ENCODE measurements around the gene OLIG1. TPM values are rescaled to one million over a fixed set of nuclear protein-coding genes. Genes with fewer than 3 reads are reported as not detected.
A peak's percentile ranks its signal among the peaks of the same experiment; 100 is the strongest.

OLIG1 gene
- total and polyA plus RNA-seq, 3 experiments from 2014 or later, result not detected

DNA sequence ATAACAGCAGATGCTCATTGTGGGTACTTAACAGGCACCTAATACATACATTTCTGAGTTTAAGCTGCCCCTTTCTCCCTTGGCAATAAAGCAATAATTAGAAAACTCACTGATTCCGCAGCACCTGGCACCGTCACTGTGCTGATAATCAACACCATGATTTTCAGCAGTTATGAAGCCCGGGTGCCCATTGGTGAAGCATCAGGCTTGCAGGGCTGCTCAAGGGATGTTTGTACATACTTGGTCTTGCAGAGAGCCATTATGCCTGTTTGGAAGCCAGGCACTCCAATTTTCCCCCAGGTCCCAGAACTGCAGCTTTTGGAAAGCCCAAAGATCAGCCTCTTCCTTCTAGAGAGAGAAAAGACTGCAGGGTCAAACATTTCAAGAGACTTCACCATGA lies 44.3 kb downstream of the OLIG1 start:
- no peak overlapping the region for H3K4me3 Mint-ChIP-seq
- H3K27me3 Mint-ChIP-seq, result peaks cover 36 to 55% of the 10 kb centered on the region in 2 donors
- H3K27me3 ChIP-seq (ENCODE audit: insufficient read depth, low read length, poor library complexity, severe bottlenecking), result peaks cover 8% of the 10 kb centered on the region
- no peaks in the 10 kb centered on the region for H3K9me3 ChIP-seq (ENCODE audit: low read length)
- H3K36me3 Mint-ChIP-seq, result no peaks in the 10 kb centered on the region
- peaks cover 15 to 33% (median 18%) of the 10 kb centered on the region in 3 donors for H3K4me1 Mint-ChIP-seq
- CTCF ChIA-PET, result no interaction called here
- H3K27ac ChIP-seq (ENCODE audit: low read depth, low read length), result no peak overlapping the region
- DNase-seq, result no peak
- H3K27ac Mint-ChIP-seq, result no peak overlapping the region
- H3K4me1 ChIP-seq (ENCODE audit: insufficient read depth, low read length), result peaks cover 21% of the 10 kb centered on the region
- POLR2A ChIA-PET, result no interaction called here
- no peaks in the 10 kb centered on the region for H3K9me3 Mint-ChIP-seq
- no peak overlapping the region for H3K4me3 ChIP-seq (ENCODE audit: low read length)
- H3K36me3 ChIP-seq (ENCODE audit: insufficient read depth, low read length), result no peaks in the 10 kb centered on the region

DNA sequence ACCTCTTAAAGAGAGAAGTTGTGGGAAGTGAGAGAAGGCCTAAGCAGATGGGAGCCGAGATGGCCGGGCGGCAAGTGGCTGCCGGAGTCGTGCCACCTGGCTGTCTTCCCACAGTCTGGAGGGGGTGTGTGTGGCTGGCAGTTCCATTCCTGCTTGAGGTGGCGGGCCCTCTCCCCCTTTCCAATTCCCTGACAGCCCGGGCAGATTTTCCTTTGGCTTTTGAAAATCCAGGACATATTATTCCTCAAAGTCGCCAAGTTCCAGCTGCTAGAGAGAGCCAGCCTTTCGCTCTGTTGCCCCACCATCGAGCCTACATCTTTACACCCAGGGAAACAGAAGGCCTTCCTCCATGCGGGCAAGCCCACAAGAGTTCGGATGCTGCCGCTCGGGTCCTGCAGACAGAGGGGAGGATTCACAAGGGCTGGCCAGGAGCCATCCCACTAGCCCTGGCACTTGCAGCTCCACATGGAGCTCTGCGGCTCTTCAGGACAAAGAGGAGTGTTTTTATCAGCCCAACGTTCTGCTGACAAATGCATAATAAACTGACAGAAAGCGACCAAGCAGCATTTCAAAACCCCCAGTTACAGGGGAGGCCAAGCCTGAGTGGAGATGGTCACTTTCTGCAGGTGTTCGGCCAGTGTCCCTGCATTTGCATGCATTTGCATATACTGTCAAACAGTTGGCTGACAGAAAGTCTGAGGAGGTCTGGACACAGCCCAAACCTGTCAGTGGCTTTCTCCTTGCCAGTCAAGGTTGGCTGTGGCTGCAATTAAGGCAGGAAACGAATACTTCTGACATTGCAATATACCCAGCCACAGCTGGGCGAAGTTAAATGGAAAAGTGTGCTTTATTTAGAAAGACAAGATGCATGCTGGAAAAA lies 45.9 kb downstream of the OLIG1 start:
- H3K27me3 ChIP-seq (ENCODE audit: insufficient read depth, low read length, poor library complexity, severe bottlenecking), result peaks cover 8% of the 10 kb centered on the region
- no peaks in the 10 kb centered on the region for H3K36me3 ChIP-seq (ENCODE audit: insufficient read depth, low read length)
- POLR2A ChIA-PET, result no interaction called here
- no peaks in the 10 kb centered on the region for H3K9me3 ChIP-seq (ENCODE audit: low read length)
- no peak for DNase-seq
- CTCF ChIA-PET, result interaction anchor here (1.5 kb wide), 1 partner anchor 11 kb away, joined by 5 read pairs; no protein-coding TSS in a partner anchor
- Mint-ChIP-seq H3K9me3 (no peaks in the 10 kb centered on the region), H3K27me3 (peaks cover 27 to 45% of the 10 kb centered on the region in 2 donors), H3K27ac (peak overlapping the region in 3 of 8 donors; percentile 23 to 45 (median 42)), H3K4me1 (peaks cover 12 to 23% (median 16%) of the 10 kb centered on the region in 3 donors), H3K36me3 (no peaks in the 10 kb centered on the region), H3K4me3 (peak overlapping the region in 6 of 7 donors; percentile 15 to 71 (median 64))
- no peak overlapping the region for H3K27ac ChIP-seq (ENCODE audit: low read depth, low read length)
- peaks cover 18% of the 10 kb centered on the region for H3K4me1 ChIP-seq (ENCODE audit: insufficient read depth, low read length)
- H3K4me3 ChIP-seq (ENCODE audit: low read length), result no peak overlapping the region

DNA sequence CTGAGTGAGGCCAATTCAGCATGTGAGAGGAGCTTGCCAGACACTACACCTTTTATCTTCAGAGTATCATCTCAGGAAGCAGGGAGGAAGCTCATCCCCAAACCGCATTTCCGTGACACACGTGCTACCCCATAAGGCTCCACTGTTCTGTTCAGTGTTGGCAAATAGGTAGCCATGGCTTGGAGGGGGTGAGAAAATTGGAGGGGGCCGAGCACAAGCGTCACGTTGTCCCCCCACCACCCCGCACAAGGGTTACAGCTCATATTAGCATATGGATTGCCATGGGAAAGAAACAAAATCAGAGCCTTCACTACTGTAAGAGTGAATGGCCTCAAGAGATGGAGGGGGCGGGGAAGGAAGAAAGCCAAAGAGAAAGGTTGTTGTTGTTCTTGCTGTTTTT lies 46.7 kb downstream of the OLIG1 start:
- DNase-seq, result peak in 1 of 5 donors; percentile 7
- peak overlapping the region in 2 of 8 donors; percentile 45 to 49 for H3K27ac Mint-ChIP-seq
- no peaks in the 10 kb centered on the region for H3K36me3 Mint-ChIP-seq
- H3K4me1 ChIP-seq (ENCODE audit: insufficient read depth, low read length), result peaks cover 18% of the 10 kb centered on the region
- no peak overlapping the region for H3K27ac ChIP-seq (ENCODE audit: low read depth, low read length)
- peak overlapping the region in 6 of 7 donors; percentile 15 to 71 (median 64) for H3K4me3 Mint-ChIP-seq
- POLR2A ChIA-PET, result no interaction called here
- no peaks in the 10 kb centered on the region for H3K9me3 ChIP-seq (ENCODE audit: low read length)
- H3K9me3 Mint-ChIP-seq, result no peaks in the 10 kb centered on the region
- CTCF ChIA-PET, result interaction anchor here (1.5 kb wide), 1 partner anchor 11 kb away, joined by 5 read pairs; no protein-coding TSS in a partner anchor
- H3K27me3 Mint-ChIP-seq, result peaks cover 27 to 41% of the 10 kb centered on the region in 2 donors
- H3K36me3 ChIP-seq (ENCODE audit: insufficient read depth, low read length), result no peaks in the 10 kb centered on the region
- H3K4me3 ChIP-seq (ENCODE audit: low read length), result peak overlapping the region; percentile 0
- peaks cover 2% of the 10 kb centered on the region for H3K27me3 ChIP-seq (ENCODE audit: insufficient read depth, low read length, poor library complexity, severe bottlenecking)
- H3K4me1 Mint-ChIP-seq, result peaks cover 12 to 23% (median 16%) of the 10 kb centered on the region in 3 donors

DNA sequence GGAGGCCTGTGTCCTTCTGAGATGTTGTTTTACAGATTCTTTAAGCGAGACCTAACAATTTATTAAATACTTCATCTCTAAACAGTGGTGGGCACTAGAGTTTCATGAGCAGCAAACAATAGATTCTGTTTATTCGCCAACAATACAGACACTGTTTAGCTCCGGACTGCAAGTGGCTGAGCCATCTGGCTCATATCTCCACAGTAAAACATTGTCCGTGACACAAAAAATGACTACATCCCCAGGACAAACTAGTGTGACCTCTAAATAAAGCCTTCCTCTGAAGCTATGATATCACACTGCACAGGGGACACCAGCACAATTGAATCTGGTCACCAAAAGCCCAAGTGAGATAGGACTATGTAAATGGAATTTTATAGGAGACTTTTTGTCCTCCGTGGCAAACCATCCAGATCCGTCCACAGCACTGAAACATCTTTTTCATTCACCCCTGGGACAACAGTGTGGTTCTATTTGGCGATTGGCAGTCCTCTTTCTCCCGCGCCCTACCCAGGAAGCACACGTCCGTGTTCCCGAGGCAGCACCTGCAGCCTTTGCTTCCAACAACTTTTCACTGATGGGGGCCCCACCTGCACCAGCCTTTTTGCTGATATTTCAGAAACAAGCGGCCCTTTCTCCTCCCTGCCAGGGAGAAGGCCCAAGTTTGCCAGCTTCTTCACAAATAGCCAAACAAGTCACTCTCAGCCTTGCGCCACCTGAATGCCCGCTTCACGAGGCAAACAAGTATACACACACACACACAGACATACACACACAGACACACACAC lies 47.4 kb downstream of the OLIG1 start:
- H3K4me1 ChIP-seq (ENCODE audit: insufficient read depth, low read length), result peaks cover 18% of the 10 kb centered on the region
- Mint-ChIP-seq H3K27ac (no peak overlapping the region), H3K36me3 (no peaks in the 10 kb centered on the region), H3K4me1 (peaks cover 12 to 23% (median 16%) of the 10 kb centered on the region in 3 donors), H3K9me3 (no peaks in the 10 kb centered on the region), H3K4me3 (no peak overlapping the region), H3K27me3 (peaks cover 27 to 39% of the 10 kb centered on the region in 2 donors)
- no peaks in the 10 kb centered on the region for H3K36me3 ChIP-seq (ENCODE audit: insufficient read depth, low read length)
- no peak overlapping the region for H3K4me3 ChIP-seq (ENCODE audit: low read length)
- no peak overlapping the region for H3K27ac ChIP-seq (ENCODE audit: low read depth, low read length)
- H3K9me3 ChIP-seq (ENCODE audit: low read length), result no peaks in the 10 kb centered on the region
- CTCF ChIA-PET, result interaction anchor here (1.5 to 2.2 kb wide), 2 partner anchors 10 to 178 kb away, joined by 4 to 5 read pairs; no protein-coding TSS in a partner anchor
- no peak for DNase-seq
- POLR2A ChIA-PET, result no interaction called here
- H3K27me3 ChIP-seq (ENCODE audit: insufficient read depth, low read length, poor library complexity, severe bottlenecking), result no peaks in the 10 kb centered on the region

Other genes starting within 250 kb of the OLIG1 start
- not detected for gene OLIG2, start 44.2 kb upstream of the OLIG1 start, total RNA-seq
- not detected for gene OLIG2, start 44.2 kb upstream of the OLIG1 start, polyA plus RNA-seq
- gene IFNAR2, start 159.8 kb downstream of the OLIG1 start, total RNA-seq, result 10 to 100 TPM; 23.4 to 26.4 TPM
- gene IFNAR2, start 159.8 kb downstream of the OLIG1 start, polyA plus RNA-seq, result 85.3 TPM
- gene IL10RB, start 196.2 kb downstream of the OLIG1 start, total RNA-seq, result 10 to 100 TPM; 23.4 to 25.3 TPM
- gene IL10RB, start 196.2 kb downstream of the OLIG1 start, polyA plus RNA-seq, result 51.4 TPM